ENCODE measurements around the gene GPR173.

Gene GPR173

DNA sequence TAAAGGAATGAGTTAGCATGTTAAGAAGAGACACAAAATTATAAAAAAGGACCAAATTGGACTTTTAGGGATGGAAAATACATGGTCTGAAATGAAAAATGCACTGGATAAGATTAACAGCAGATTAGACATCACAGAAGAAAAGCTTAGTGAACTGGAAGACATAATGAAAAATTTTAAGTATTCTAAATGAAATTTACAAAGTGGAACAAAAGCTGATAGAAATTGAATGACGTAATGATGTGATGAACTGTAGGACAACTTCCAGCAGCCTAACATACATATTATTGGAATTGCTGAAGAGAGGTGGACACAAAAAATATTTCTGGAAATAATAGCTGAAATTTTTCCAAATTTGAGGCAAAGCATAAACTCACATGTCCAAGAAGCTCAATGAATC, 39.6 kb upstream of the GPR173 start:
- no peak for DNase-seq (ENCODE audit: low read depth, low spot score)
- H3K9me3 ChIP-seq (ENCODE audit: insufficient read depth, low read length) = no peaks in the 10 kb centered on the region
- H3K27me3 ChIP-seq (ENCODE audit: insufficient read depth, insufficient read length) = no peaks in the 10 kb centered on the region
- H3K4me1 ChIP-seq (ENCODE audit: insufficient read depth, insufficient read length) = no peaks in the 10 kb centered on the region
- TF ChIP-seq SUZ12 (IDR thresholded peaks at IDR 0.05; ENCODE audit: extremely low read depth, insufficient read depth, insufficient read length) (no peak), YY1 (IDR thresholded peaks at IDR 0.05; ENCODE audit: insufficient read depth, insufficient read length) (no peak), ZNF274 (IDR thresholded peaks at IDR 0.05; ENCODE audit: low read depth, low read length) (no peak)
- H3K36me3 ChIP-seq (ENCODE audit: insufficient read depth, insufficient read length, low read length) = no peaks in the 10 kb centered on the region
- H3K9ac ChIP-seq (ENCODE audit: insufficient read length, low read depth) = no peak overlapping the region
- H3K4me3 ChIP-seq (ENCODE audit: insufficient read length, low read depth) = no peak overlapping the region

GRCh38 chrX:53013291-53013690, 35.3 kb upstream of the GPR173 start:
- Histone ChIP-seq H3K27me3 (ENCODE audit: insufficient read depth, insufficient read length) (no peaks in the 10 kb centered on the region), H3K9ac (ENCODE audit: insufficient read length, low read depth) (no peak overlapping the region), H3K4me3 (ENCODE audit: insufficient read length, low read depth) (no peak overlapping the region), H3K4me1 (ENCODE audit: insufficient read depth, insufficient read length) (no peaks in the 10 kb centered on the region), H3K36me3 (ENCODE audit: insufficient read depth, insufficient read length, low read length) (no peaks in the 10 kb centered on the region), H3K9me3 (ENCODE audit: insufficient read depth, low read length) (no peaks in the 10 kb centered on the region)
- DNase-seq (ENCODE audit: low read depth, low spot score) = no peak
- TF ChIP-seq SUZ12 (IDR thresholded peaks at IDR 0.05; ENCODE audit: extremely low read depth, insufficient read depth, insufficient read length) = no peak

- Histone ChIP-seq H3K9ac (ENCODE audit: insufficient read length, low read depth) (no peak overlapping the region), H3K4me3 (ENCODE audit: insufficient read length, low read depth) (no peak overlapping the region), H3K4me1 (ENCODE audit: insufficient read depth, insufficient read length) (no peaks in the 10 kb centered on the region), H3K27me3 (ENCODE audit: insufficient read depth, insufficient read length) (peaks cover 7% of the 10 kb centered on the region), H3K9me3 (ENCODE audit: insufficient read depth, low read length) (0 out of 2 replicates have a peak, but pooled peaks cover under 1% of the 10 kb centered on the region), H3K36me3 (ENCODE audit: insufficient read depth, insufficient read length, low read length) (no peaks in the 10 kb centered on the region)
- no peak for DNase-seq (ENCODE audit: low read depth, low spot score)
- TF ChIP-seq ZNF274 (IDR thresholded peaks at IDR 0.05; ENCODE audit: low read depth, low read length) (no peak), SUZ12 (IDR thresholded peaks at IDR 0.05; ENCODE audit: extremely low read depth, insufficient read depth, insufficient read length) (no peak), YY1 (IDR thresholded peaks at IDR 0.05; ENCODE audit: insufficient read depth, insufficient read length) (no peak)
These were observed 30.0 kb upstream of the GPR173 start for GRCh38 chrX:53018627-53019026.

- H3K4me3 ChIP-seq (ENCODE audit: insufficient read length, low read depth) = no peak overlapping the region
- H3K9me3 ChIP-seq (ENCODE audit: insufficient read depth, low read length) = peaks cover 8% of the 10 kb centered on the region; the same call in 1 of the 2 replicates
- no peaks in the 10 kb centered on the region for H3K36me3 ChIP-seq (ENCODE audit: insufficient read depth, insufficient read length, low read length)
- H3K9ac ChIP-seq (ENCODE audit: insufficient read length, low read depth) = no peak overlapping the region
- TF ChIP-seq ZNF274 (IDR thresholded peaks at IDR 0.05; ENCODE audit: low read depth, low read length) (no peak), SUZ12 (IDR thresholded peaks at IDR 0.05; ENCODE audit: extremely low read depth, insufficient read depth, insufficient read length) (no peak), YY1 (IDR thresholded peaks at IDR 0.05; ENCODE audit: insufficient read depth, insufficient read length) (no peak)
- peaks cover 7% of the 10 kb centered on the region for H3K27me3 ChIP-seq (ENCODE audit: insufficient read depth, insufficient read length)
- DNase-seq (ENCODE audit: low read depth, low spot score) = no peak
- H3K4me1 ChIP-seq (ENCODE audit: insufficient read depth, insufficient read length) = no peaks in the 10 kb centered on the region
These were observed 26.2 kb upstream of the GPR173 start for GRCh38 chrX:53022381-53022780.

DNA sequence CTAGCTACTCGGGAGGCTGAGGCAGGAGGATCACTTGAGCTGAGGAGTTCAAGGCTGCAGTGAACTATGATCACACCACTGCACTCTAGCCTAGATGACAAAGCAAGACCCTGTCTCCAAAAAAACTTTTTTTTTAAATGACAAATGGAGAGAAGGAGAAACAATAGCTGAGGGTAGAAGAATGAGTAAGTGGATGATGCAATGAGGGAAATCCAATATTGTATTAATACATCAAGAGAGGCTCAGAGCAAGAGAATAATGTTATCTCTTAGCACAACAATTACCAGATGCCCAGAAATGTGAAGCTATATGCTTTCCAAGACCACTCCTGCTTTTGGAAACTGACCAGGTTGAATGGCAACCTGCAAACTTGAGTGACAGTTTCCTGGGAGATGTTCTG, 19.9 kb upstream of the GPR173 start:
- peaks cover 7% of the 10 kb centered on the region; the same call in 1 of the 2 replicates for H3K9me3 ChIP-seq (ENCODE audit: insufficient read depth, low read length)
- no peak overlapping the region for H3K4me3 ChIP-seq (ENCODE audit: insufficient read length, low read depth)
- no peak for TF ChIP-seq SUZ12 (IDR thresholded peaks at IDR 0.05; ENCODE audit: extremely low read depth, insufficient read depth, insufficient read length)
- no peak for TF ChIP-seq ZNF274 (IDR thresholded peaks at IDR 0.05; ENCODE audit: low read depth, low read length)
- TF ChIP-seq YY1 (IDR thresholded peaks at IDR 0.05; ENCODE audit: insufficient read depth, insufficient read length) = no peak
- DNase-seq (ENCODE audit: low read depth, low spot score) = no peak
- no peaks in the 10 kb centered on the region for H3K27me3 ChIP-seq (ENCODE audit: insufficient read depth, insufficient read length)
- no peaks in the 10 kb centered on the region for H3K36me3 ChIP-seq (ENCODE audit: insufficient read depth, insufficient read length, low read length)
- H3K9ac ChIP-seq (ENCODE audit: insufficient read length, low read depth) = no peak overlapping the region
- H3K4me1 ChIP-seq (ENCODE audit: insufficient read depth, insufficient read length) = no peaks in the 10 kb centered on the region

DNA sequence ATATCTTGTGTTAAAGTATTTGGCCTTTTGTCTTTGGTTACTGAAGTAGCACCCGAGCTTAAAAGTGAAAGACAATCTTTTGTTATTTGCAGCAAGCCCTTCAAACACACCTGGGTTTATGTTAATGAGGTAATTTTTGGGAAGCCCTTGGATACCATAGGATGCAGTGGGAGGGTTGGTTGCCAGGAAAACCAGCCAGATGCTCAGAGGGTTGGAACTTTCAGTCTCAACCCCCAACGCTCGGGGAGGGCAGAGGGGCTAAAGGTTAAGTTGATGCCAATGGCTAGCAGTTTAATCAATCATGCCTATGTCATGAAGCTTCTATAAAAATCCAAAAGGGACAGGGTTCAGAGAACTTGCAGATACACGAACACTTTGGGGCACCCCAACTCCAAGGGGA, 17.2 kb upstream of the GPR173 start:
- H3K36me3 ChIP-seq (ENCODE audit: insufficient read depth, insufficient read length, low read length) = no peaks in the 10 kb centered on the region
- H3K9me3 ChIP-seq (ENCODE audit: insufficient read depth, low read length) = no peaks in the 10 kb centered on the region
- no peak overlapping the region for H3K9ac ChIP-seq (ENCODE audit: insufficient read length, low read depth)
- TF ChIP-seq SUZ12 (IDR thresholded peaks at IDR 0.05; ENCODE audit: extremely low read depth, insufficient read depth, insufficient read length) = no peak
- TF ChIP-seq ZNF274 (IDR thresholded peaks at IDR 0.05; ENCODE audit: low read depth, low read length) = no peak
- no peak for TF ChIP-seq YY1 (IDR thresholded peaks at IDR 0.05; ENCODE audit: insufficient read depth, insufficient read length)
- DNase-seq (ENCODE audit: low read depth, low spot score) = no peak
- H3K4me3 ChIP-seq (ENCODE audit: insufficient read length, low read depth) = no peak overlapping the region
- no peaks in the 10 kb centered on the region for H3K4me1 ChIP-seq (ENCODE audit: insufficient read depth, insufficient read length)
- no peaks in the 10 kb centered on the region for H3K27me3 ChIP-seq (ENCODE audit: insufficient read depth, insufficient read length)

GRCh38 chrX:53036149-53036548, 12.4 kb upstream of the GPR173 start:
- no peak for TF ChIP-seq ZNF274 (IDR thresholded peaks at IDR 0.05; ENCODE audit: low read depth, low read length)
- no peak for TF ChIP-seq YY1 (IDR thresholded peaks at IDR 0.05; ENCODE audit: insufficient read depth, insufficient read length)
- no peak for TF ChIP-seq SUZ12 (IDR thresholded peaks at IDR 0.05; ENCODE audit: extremely low read depth, insufficient read depth, insufficient read length)
- H3K36me3 ChIP-seq (ENCODE audit: insufficient read depth, insufficient read length, low read length) = no peaks in the 10 kb centered on the region
- H3K4me3 ChIP-seq (ENCODE audit: insufficient read length, low read depth) = no peak overlapping the region
- H3K9ac ChIP-seq (ENCODE audit: insufficient read length, low read depth) = no peak overlapping the region
- no peak for DNase-seq (ENCODE audit: low read depth, low spot score)
- H3K4me1 ChIP-seq (ENCODE audit: insufficient read depth, insufficient read length) = no peaks in the 10 kb centered on the region
- no peaks in the 10 kb centered on the region for H3K9me3 ChIP-seq (ENCODE audit: insufficient read depth, low read length)
- no peaks in the 10 kb centered on the region for H3K27me3 ChIP-seq (ENCODE audit: insufficient read depth, insufficient read length)

- TF ChIP-seq SUZ12 (IDR thresholded peaks at IDR 0.05; ENCODE audit: extremely low read depth, insufficient read depth, insufficient read length) (no peak), YY1 (IDR thresholded peaks at IDR 0.05; ENCODE audit: insufficient read depth, insufficient read length) (no peak), ZNF274 (IDR thresholded peaks at IDR 0.05; ENCODE audit: low read depth, low read length) (no peak)
- no peaks in the 10 kb centered on the region for H3K36me3 ChIP-seq (ENCODE audit: insufficient read depth, insufficient read length, low read length)
- no peaks in the 10 kb centered on the region for H3K9me3 ChIP-seq (ENCODE audit: insufficient read depth, low read length)
- H3K27me3 ChIP-seq (ENCODE audit: insufficient read depth, insufficient read length) = no peaks in the 10 kb centered on the region
- H3K9ac ChIP-seq (ENCODE audit: insufficient read length, low read depth) = no peak overlapping the region
- H3K4me1 ChIP-seq (ENCODE audit: insufficient read depth, insufficient read length) = no peaks in the 10 kb centered on the region
- DNase-seq (ENCODE audit: low read depth, low spot score) = no peak
- no peak overlapping the region for H3K4me3 ChIP-seq (ENCODE audit: insufficient read length, low read depth)
These were observed 9.4 kb upstream of the GPR173 start for GRCh38 chrX:53039236-53039635.

Data from NT2/D1 (cell line).